HG03442 (cell line): ENCODE results near the gene EEFSEC.
A peak's percentile ranks its signal among the peaks of the same experiment; 100 is the strongest.

Experiments
- ATAC-seq: cut with Tn5 transposase; IDR thresholded peaks from one replicate; pipeline ENCODE4 v1.9.1; 2021; ENCODE audit warnings: mild to moderate bottlenecking, moderate library complexity; ENCODE audit not compliant: unreplicated experiment

The EEFSEC gene

DNA sequence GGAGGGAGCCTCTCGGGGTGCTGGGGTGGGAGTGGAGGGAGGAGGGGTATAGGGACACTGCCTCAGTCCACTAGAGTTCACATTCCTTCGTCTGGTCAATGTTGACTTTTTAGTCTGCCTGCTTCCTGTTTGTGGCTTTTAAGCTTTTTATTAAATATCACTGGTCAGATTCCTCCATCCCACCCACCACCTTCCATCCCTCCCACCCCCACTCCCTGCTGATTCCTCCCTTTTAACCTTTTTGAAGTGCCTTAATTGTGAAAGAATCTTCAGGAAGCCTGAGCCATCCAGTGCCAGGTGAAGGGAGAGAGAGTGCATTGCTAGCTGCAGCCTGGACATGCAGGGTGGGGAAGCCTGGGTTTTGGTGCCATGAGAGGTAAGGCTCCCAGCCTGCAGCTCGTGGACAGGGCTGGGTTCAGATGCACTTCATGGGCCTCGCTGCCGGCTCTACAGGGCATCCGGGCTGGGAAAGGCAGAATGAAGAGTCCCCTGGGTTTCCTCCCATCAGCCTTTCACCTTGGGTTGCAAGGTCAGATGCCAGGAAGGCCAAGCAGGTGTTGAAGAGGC, 207.5 kb downstream of the EEFSEC start:
- no peak for ATAC-seq

DNA sequence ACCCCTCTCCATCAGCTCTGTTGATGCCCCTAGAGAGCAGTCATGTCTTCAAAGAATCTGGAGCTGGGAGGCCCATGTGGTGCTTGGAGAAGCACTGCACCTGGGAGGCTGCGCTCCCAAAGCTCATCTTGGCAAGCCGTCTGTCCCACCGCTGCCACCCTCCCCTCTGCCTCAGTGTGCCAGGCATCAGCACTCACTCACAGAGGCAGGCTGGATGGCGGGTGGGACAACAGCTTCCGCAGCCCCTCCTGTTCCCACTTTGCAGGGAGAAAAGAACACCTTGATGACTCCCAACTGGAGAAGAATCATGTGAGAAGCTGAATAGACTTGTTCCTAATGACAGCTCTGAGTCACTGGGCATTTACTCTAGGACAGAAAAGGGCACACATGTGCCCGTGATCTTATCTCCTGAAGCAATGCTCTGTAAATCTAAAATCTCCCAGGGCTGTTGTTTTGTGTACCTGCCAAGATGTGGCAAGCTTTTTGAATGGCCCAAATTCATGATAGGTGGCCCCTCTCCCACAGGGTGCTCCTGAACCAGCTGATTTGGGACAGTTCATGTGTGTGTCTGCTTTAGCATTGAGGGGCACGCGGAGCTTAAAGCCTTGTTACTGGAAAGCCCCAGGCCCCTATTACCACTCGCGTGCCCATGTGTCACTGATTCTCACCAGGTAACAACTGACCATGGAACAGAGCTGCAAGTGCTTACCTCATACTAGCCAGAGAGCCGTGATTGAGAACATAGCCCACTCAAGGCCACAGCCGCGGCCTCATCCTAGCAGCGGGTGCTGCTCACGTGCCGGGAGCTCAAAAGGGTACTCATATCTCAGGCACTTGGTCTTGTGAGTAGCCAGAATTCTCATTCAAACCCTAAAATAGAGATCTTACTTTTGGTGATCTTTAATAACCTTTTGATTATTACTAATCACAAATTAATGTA, 209.0 kb downstream of the EEFSEC start:
- ATAC-seq: no peak

DNA sequence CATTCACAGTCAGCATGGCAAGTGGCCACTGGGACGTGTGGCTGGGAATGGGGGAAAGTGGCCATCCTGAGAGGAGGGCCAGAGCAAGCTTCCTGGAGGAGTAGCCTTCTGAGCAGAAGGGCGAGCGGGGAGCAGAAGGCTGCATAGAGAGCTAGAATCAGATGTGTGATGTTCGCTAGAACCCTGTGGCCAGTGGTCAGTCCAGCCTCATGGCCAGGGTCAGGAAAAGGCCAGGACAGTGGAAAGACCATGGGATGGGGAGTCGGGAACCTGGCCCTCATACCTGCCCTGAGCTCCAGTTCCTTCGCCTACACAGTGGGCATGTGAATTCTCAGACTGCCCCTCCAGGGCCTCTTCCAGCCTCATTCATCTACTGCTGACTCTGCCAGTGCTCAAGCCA, 211.0 kb downstream of the EEFSEC start:
- no peak for ATAC-seq

DNA sequence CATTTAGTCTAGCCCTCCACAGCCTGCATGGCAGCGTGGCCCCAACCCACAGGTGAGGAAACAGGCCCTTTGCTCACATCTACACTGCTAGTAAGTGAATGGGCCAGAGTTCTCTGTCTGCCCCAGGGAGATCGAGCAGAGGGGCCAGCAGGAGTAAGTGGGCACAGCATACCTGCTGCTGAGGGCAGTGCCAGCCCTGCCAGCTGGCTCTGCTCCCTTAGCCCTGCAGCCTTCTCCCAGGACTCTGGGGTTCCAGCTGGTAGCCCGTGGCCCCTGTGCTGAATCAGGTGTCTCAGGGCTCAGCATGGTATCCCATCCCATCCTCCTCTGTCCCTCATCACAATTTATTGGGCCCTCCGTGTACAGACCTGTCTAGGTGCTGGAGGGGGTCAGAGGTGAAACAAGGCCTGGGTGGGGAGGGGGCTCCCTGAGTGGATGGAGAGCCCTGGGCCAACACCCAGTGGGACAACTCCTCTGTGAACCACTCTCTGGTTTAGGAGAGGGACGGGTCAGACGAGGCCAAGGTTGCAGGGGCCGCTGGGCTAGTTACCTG, 211.6 kb downstream of the EEFSEC start:
- ATAC-seq: no peak

DNA sequence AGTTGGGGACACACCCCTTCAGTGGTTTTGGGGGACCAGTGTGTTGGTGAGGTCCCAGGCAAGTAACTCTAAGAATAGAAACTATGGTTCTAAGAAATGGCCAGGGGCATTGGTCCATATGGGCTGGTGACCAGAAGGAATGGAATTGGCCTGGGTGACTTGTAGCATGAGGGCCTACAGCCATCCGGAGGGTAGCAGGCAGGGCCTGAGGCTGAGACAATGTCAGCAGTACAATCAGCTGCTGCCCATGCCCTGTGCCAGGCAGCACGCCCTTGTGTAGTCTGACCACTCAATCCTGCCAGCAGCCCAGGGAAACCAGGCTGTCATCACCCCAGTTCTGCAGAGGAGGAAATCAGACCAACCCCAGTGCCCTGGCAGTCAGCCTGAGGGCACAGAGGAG, 212.9 kb downstream of the EEFSEC start:
- no peak for ATAC-seq

- ATAC-seq: no peak
Measured at GRCh38 chr3:128366652-128367051, 213.4 kb downstream of the EEFSEC start.

DNA sequence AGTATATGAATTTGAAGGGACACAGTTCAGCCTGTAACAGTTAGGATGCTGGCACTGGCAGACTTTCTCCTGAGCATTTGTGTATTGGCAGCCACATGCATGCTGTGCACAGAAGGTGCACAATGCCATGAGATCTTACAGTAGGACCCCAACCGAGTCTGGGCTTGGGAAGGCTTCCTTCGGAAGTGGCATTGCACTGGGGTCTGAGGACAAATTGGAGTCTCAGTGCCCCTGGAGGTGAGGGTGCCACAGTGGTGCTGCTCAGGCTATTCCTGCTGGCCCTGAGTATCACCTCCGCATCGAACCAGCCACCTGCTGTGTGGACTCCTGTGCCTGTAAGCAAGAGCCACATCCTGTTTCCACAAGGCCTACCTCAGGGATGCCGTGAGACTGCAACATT, 213.9 kb downstream of the EEFSEC start:
- no peak for ATAC-seq

DNA sequence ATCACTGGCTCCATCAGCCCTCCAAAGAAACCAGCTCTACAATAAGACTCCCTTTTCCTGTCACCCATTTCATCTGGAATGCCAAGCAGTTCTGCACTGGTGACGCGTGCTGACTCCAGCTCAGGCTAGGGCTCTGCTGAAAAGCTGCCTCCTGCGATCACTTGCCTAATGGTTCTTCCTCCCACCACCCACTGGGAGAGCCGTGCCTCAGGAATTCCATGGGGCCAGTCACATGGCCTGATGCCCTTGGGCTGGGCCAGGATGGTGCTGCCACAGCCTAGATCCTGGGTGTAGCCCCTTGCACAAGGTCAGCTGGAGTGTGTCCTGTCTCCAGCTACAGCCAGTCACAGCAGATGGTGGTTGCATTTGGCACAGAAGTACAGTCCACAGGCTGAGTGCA, 214.5 kb downstream of the EEFSEC start:
- ATAC-seq: no peak

DNA sequence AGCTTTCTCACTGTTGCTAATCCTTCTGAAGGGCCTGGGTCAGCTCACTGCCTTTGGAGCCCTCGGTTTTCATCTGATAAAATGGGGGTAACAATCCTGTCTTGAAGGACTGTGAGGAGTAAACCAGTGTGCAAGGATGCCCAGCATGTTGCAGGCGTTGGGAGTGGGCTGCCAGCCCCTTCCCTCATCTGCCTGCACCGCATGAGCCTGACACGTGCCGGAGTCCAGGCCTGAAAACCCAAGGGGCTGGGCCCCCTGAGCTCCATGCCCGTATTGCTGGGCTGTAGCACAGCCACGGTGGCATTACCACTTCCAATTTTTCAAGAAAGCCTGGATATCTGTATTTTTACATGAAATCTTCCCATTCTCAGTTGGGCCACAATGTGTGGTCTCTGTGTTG, 215.3 kb downstream of the EEFSEC start:
- ATAC-seq: no peak

DNA sequence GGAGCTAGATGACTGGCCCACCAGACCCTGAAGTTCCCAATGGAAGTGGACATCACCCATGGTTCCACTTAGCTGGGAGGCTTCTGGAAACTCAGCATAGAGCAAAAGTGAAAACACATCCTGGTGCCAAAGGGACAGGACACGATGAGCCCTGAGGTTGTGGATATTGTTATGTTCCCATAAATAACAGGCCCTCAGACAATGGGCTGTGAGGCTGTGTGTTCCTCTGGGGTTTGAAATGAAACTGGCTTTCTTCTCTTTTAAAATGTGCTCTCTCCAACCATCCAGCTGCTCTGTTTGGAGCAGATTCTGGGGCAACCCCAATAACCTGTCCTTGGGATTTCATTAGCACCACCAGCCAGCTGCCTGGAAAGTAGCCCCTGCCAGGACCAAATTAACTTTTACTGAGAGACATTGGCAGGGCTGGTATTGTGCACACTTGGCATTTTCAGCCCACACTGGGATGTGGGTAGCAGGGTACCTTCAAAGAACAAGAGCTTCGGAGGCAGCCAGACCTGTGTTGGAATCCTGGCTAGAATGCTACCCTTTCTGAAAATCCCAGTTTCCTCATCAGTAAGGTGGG, 215.9 kb downstream of the EEFSEC start:
- ATAC-seq: no peak

GRCh38 chr3:128369881-128370642, 216.8 kb downstream of the EEFSEC start:
- no peak for ATAC-seq

- ATAC-seq: peak; percentile 62
Measured at GRCh38 chr3:128372281-128372680, 219.0 kb downstream of the EEFSEC start.

- no peak for ATAC-seq
Measured at GRCh38 chr3:128372707-128373533, 219.6 kb downstream of the EEFSEC start.

GRCh38 chr3:128374746-128375445, 221.6 kb downstream of the EEFSEC start:
- ATAC-seq: no peak

DNA sequence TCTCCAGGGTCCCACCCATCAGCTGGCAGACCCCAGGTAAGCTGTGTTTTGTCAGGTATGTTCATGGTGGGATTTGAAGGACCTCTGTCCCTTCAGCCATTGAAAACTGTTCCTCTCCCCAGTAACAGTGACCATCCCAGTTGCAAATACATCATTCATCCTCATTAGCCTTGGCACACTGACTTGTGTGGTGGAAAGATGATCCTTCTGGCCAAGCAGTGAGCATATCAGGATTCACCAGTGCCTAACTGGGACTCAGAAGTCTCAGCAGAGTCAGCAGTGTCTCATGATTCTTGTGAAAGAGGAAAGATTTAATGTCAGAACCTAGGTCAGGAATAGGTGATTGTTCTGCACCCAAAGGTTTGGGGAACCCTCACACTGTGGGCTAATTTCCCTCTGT, 223.2 kb downstream of the EEFSEC start:
- no peak for ATAC-seq

- ATAC-seq: no peak
Measured at GRCh38 chr3:128378631-128379347, 225.5 kb downstream of the EEFSEC start.

DNA sequence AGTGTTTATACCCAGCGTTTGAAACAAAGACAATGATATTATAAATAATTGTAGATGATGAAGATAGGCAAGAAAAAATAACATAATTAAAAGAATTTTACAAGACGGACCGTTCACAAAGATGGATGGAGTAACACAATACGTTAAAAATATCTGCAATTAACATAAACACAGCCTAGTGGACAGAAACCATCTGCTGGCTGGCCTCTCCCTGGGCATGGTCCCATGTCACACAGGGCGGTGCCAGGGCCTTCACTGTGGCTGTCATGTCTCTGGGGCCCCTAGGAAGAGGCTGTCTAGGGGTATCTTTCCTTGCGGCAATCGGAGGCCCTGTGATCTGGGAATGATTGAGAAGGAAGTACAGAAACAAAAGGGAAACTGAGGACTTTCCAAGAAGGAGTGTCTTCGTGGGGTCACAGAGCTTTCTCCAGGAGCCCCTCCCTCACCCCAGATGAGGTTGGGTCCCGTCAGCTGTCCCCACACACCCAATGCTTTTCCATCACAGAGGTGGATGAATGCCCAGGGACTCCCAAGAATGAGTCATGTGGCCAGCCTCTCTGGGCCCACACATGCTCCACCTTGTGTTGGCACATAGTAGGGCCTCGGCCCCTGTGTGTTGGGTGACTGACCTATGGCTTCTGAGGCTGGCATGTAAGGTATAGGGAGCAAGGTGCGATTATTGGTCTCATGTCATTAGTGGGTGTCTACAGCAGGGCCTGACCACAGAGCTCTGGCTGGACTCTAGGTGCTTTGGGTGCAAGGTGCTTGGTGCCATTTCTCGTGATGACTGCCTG, 226.3 kb downstream of the EEFSEC start:
- no peak for ATAC-seq

DNA sequence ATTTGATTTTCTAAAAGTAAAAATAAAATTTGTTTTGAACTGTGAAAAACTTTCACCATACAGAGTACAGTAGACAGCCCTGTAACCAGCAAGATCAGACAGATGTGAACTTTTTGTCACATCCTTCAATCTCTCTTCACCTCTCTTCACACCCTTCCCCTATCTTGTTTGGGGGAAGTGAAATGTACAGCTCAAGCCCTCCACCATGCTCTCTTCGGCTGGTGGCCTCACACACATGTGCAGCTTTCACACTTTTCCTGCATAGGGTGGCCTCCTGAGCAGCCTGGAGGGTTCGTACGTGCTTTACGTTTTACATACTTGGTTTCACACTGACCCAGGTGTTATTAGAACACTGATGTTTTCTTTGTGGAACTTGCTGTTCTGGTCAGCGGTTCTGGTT, 227.0 kb downstream of the EEFSEC start:
- ATAC-seq: no peak
